Smooth muscle cell (in vitro differentiated cells): ENCODE measurements around the gene MCM5. TPM values are rescaled to one million over a fixed set of nuclear protein-coding genes. Genes with fewer than 3 reads are reported as not detected.

Experiments
- DNase-seq: peaks from one replicate; lab custom pipeline; 2025; ENCODE audit not compliant: unreplicated experiment; lab: John Stamatoyannopoulos, UW
- H2AFZ ChIP-seq: fragments of 200-600 bp; sonication (generic); 2 replicates; pipeline ENCODE4 v1.6.0; 2016; ENCODE audit warnings: antibody characterized with exemption, low read depth, mild to moderate bottlenecking
- H3F3A ChIP-seq: fragments of 200-600 bp; sonication (generic); 2 replicates; pipeline ENCODE4 v1.6.0; 2017; ENCODE audit warnings: antibody characterized with exemption, low read depth
- H3K27ac ChIP-seq: fragments of 200-600 bp; sonication (generic); 2 replicates; pipeline ENCODE4 v1.5.1; 2016; ENCODE audit warnings: low read depth, mild to moderate bottlenecking
- H3K27me3 ChIP-seq: fragments of 200-600 bp; sonication (generic); 2 replicates; pipeline ENCODE4 v1.6.1; 2016; ENCODE audit warnings: low read depth, mild to moderate bottlenecking
- H3K36me3 ChIP-seq: fragments of 200-600 bp; sonication (generic); 2 replicates; pipeline ENCODE4 v1.5.1; 2016; ENCODE audit warnings: low read depth
- H3K4me1 ChIP-seq: fragments of 200-600 bp; sonication (generic); 2 replicates; pipeline ENCODE4 v1.5.1; 2016; ENCODE audit warnings: low read depth
- H3K4me2 ChIP-seq: fragments of 200-600 bp; sonication (generic); 2 replicates; pipeline ENCODE4 v1.6.0; 2016; ENCODE audit warnings: mild to moderate bottlenecking
- H3K4me3 ChIP-seq: fragments of 200-600 bp; sonication (generic); 2 replicates; pipeline ENCODE4 v1.5.1; 2016; ENCODE audit warnings: mild to moderate bottlenecking
- H3K79me2 ChIP-seq: fragments of 200-600 bp; sonication (generic); 2 replicates; pipeline ENCODE4 v1.6.0; 2016; ENCODE audit warnings: low read depth, mild to moderate bottlenecking
- H3K9ac ChIP-seq: fragments of 200-600 bp; sonication (generic); 2 replicates; pipeline ENCODE4 v1.6.0; 2016; ENCODE audit warnings: low read depth
- H3K9me3 ChIP-seq: fragments of 200-600 bp; sonication (generic); replicated peaks from 2 replicates; pipeline ENCODE4 v1.5.1; 2016; ENCODE audit warnings: low read depth
- H4K20me1 ChIP-seq: fragments of 200-600 bp; sonication (generic); 2 replicates; pipeline ENCODE4 v1.6.0; 2016; ENCODE audit warnings: low read depth
- CTCF ChIP-seq: fragments of 200-600 bp; sonication (generic); IDR thresholded peaks from 2 replicates; pipeline ENCODE4 v1.5.1; 2017; ENCODE audit warnings: borderline replicate concordance, mild to moderate bottlenecking, antibody characterized with exemption; ENCODE audit not compliant: insufficient read depth, poor library complexity, severe bottlenecking
- WGBS: methylation state at CpG from one replicate; pipeline ENCODE4 v1.1.7; 2016; ENCODE audit warnings: low lambda C conversion rate; 5-methylcytosine and 5-hydroxymethylcytosine counted together
- polyA plus RNA-seq: library from polyadenylated mRNA; unstranded; fragments of >200 nt; fragmentation: Nextera tagmentation; extraction: Ambion mirVana; gene quantifications from 2 replicates; pipeline ENCODE4 v1.2.1, GENCODE V29; 2016
- total RNA-seq: library from RNA; depleted of rRNA; stranded (reverse); fragments of >200 nt; gene quantifications from 2 replicates; pipeline ENCODE4 v1.2.3, GENCODE V29; 2014

The MCM5 gene
- total and polyA plus RNA-seq, 2 experiments from 2014 or later, result 28.7 to 31.9 TPM

GRCh38 chr22:35472488-35472887 lies 72.5 kb downstream of the MCM5 start:
- Histone ChIP-seq H3F3A (no peaks in the 10 kb centered on the region), H3K4me1 (peaks cover 7% of the 10 kb centered on the region), H3K9ac (no peak overlapping the region), H3K4me2 (no peak overlapping the region), H3K27me3 (no peaks in the 10 kb centered on the region), H4K20me1 (no peaks in the 10 kb centered on the region), H2AFZ (no peak overlapping the region), H3K27ac (no peak overlapping the region), H3K9me3 (no peaks in the 10 kb centered on the region), H3K79me2 (no peaks in the 10 kb centered on the region), H3K4me3 (no peak overlapping the region), H3K36me3 (no peaks in the 10 kb centered on the region)
- no peak for DNase-seq
- WGBS, result 94% methylated on average over 6 of the region's 6 CpGs
- no peak for TF ChIP-seq CTCF

GRCh38 chr22:35473971-35474370 lies 74.0 kb downstream of the MCM5 start:
- no peaks in the 10 kb centered on the region for H3K27me3 ChIP-seq
- 94% methylated on average over 4 of the region's 4 CpGs for WGBS
- no peaks in the 10 kb centered on the region for H3F3A ChIP-seq
- H3K4me1 ChIP-seq, result no peaks in the 10 kb centered on the region
- TF ChIP-seq CTCF, result no peak
- no peak overlapping the region for H3K4me3 ChIP-seq
- H2AFZ ChIP-seq, result no peak overlapping the region
- DNase-seq, result no peak
- H3K36me3 ChIP-seq, result no peaks in the 10 kb centered on the region
- no peaks in the 10 kb centered on the region for H3K9me3 ChIP-seq
- H4K20me1 ChIP-seq, result no peaks in the 10 kb centered on the region
- no peak overlapping the region for H3K9ac ChIP-seq
- no peaks in the 10 kb centered on the region for H3K79me2 ChIP-seq
- no peak overlapping the region for H3K27ac ChIP-seq
- H3K4me2 ChIP-seq, result no peak overlapping the region

Other genes with a start within 250 kb of the MCM5 start
- 33.0 and 34.1 TPM in 2 replicates for gene HMGXB4, start 142.6 kb upstream of the MCM5 start, total RNA-seq
- 20.0 and 28.2 TPM in 2 replicates for gene HMGXB4, start 142.6 kb upstream of the MCM5 start, polyA plus RNA-seq
- gene TOM1, start 100.2 kb upstream of the MCM5 start, total RNA-seq, result 109 and 127 TPM in 2 replicates
- gene TOM1, start 100.2 kb upstream of the MCM5 start, polyA plus RNA-seq, result 73.0 and 86.1 TPM in 2 replicates
- gene HMOX1, start 19.0 kb upstream of the MCM5 start, total RNA-seq, result 11.7 and 13.7 TPM in 2 replicates
- 7.7 and 9.8 TPM in 2 replicates for gene HMOX1, start 19.0 kb upstream of the MCM5 start, polyA plus RNA-seq
- 0.27 TPM in 1 of 2 replicates, not detected in the other for gene RASD2, start 140.7 kb downstream of the MCM5 start, total RNA-seq
- 0.86 TPM in 1 of 2 replicates, not detected in the other for gene RASD2, start 140.7 kb downstream of the MCM5 start, polyA plus RNA-seq
- gene MB, start 217.2 kb downstream of the MCM5 start, total RNA-seq, result not detected in 2 replicates
- 0.14 and 0.53 TPM in 2 replicates for gene MB, start 217.2 kb downstream of the MCM5 start, polyA plus RNA-seq
- 0.76 and 0.99 TPM in 2 replicates for gene APOL6, start 248.3 kb downstream of the MCM5 start, total RNA-seq
- gene APOL6, start 248.3 kb downstream of the MCM5 start, polyA plus RNA-seq, result 0.18 and 0.23 TPM in 2 replicates